ENCODE measurements around the gene PLCB4. TPM values are rescaled to one million over a fixed set of nuclear protein-coding genes. Genes with fewer than 3 reads are reported as not detected.

PLCB4 gene
- total RNA-seq, 2 donors from 2014 or later, result 15.3 to 24.1 TPM

GRCh38 chr20:9024606-9025005, 44.3 kb upstream of the PLCB4 start:
- no peak for ATAC-seq (ENCODE audit: insufficient number of reproducible peaks, low FRiP score, low read depth)
- Histone ChIP-seq H3K36me3 (no peaks in the 10 kb centered on the region), H3K4me3 (no peak overlapping the region), H3K4me1 (ENCODE audit: control insufficient read depth in 1 of 2, low read depth in 2 of 2) (no peaks in the 10 kb centered on the region), H3K27ac (no peak overlapping the region), H3K27me3 (replicated peaks; ENCODE audit: insufficient read depth) (no peaks in the 10 kb centered on the region), H3K9me3 (no peaks in the 10 kb centered on the region)
- DNase-seq (ENCODE audit: low spot score), result no peak
- no peak for TF ChIP-seq CTCF (IDR thresholded peaks at IDR 0.05)

- DNase-seq (ENCODE audit: low spot score), result no peak
- H3K4me1 ChIP-seq (ENCODE audit: control insufficient read depth in 1 of 2, low read depth in 2 of 2), result no peaks in the 10 kb centered on the region
- no peaks in the 10 kb centered on the region for H3K27me3 ChIP-seq (replicated peaks; ENCODE audit: insufficient read depth)
- H3K9me3 ChIP-seq, result no peaks in the 10 kb centered on the region
- no peak overlapping the region for H3K4me3 ChIP-seq
- H3K36me3 ChIP-seq, result no peaks in the 10 kb centered on the region
- no peak overlapping the region for H3K27ac ChIP-seq
- no peak for TF ChIP-seq CTCF (IDR thresholded peaks at IDR 0.05)
- no peak for ATAC-seq (ENCODE audit: insufficient number of reproducible peaks, low FRiP score, low read depth)
Observed at GRCh38 chr20:9025011-9025410, 43.9 kb upstream of the PLCB4 start.

GRCh38 chr20:9025643-9026042, 43.2 kb upstream of the PLCB4 start:
- H3K27ac ChIP-seq, result no peak overlapping the region
- H3K36me3 ChIP-seq, result no peaks in the 10 kb centered on the region
- H3K9me3 ChIP-seq, result no peaks in the 10 kb centered on the region
- no peak for TF ChIP-seq CTCF (IDR thresholded peaks at IDR 0.05)
- ATAC-seq (ENCODE audit: insufficient number of reproducible peaks, low FRiP score, low read depth), result no peak
- DNase-seq (ENCODE audit: low spot score), result no peak
- H3K4me3 ChIP-seq, result no peak overlapping the region
- no peaks in the 10 kb centered on the region for H3K27me3 ChIP-seq (replicated peaks; ENCODE audit: insufficient read depth)
- H3K4me1 ChIP-seq (ENCODE audit: control insufficient read depth in 1 of 2, low read depth in 2 of 2), result no peaks in the 10 kb centered on the region

- no peak for DNase-seq (ENCODE audit: low spot score)
- Histone ChIP-seq H3K27me3 (replicated peaks; ENCODE audit: insufficient read depth) (no peaks in the 10 kb centered on the region), H3K4me1 (ENCODE audit: control insufficient read depth in 1 of 2, low read depth in 2 of 2) (peaks cover 6 to 7% of the 10 kb centered on the region in 2 donors), H3K36me3 (no peaks in the 10 kb centered on the region), H3K9me3 (no peaks in the 10 kb centered on the region), H3K27ac (no peak overlapping the region), H3K4me3 (no peak overlapping the region)
- TF ChIP-seq CTCF (IDR thresholded peaks at IDR 0.05), result no peak
- ATAC-seq (ENCODE audit: insufficient number of reproducible peaks, low FRiP score, low read depth), result no peak
Observed at GRCh38 chr20:9027626-9028025, 41.3 kb upstream of the PLCB4 start.

- ATAC-seq (ENCODE audit: insufficient number of reproducible peaks, low FRiP score, low read depth) (no peak), DNase-seq (ENCODE audit: low spot score) (no peak)
Observed at GRCh38 chr20:9028419-9028818, 40.5 kb upstream of the PLCB4 start.

More at GRCh38 chr20:9028419-9028818, 40.5 kb upstream of the PLCB4 start:
- TF ChIP-seq CTCF (IDR thresholded peaks at IDR 0.05), result no peak
- H3K27me3 ChIP-seq (replicated peaks; ENCODE audit: insufficient read depth), result no peaks in the 10 kb centered on the region
- no peak overlapping the region for H3K4me3 ChIP-seq
- H3K36me3 ChIP-seq, result no peaks in the 10 kb centered on the region
- H3K9me3 ChIP-seq, result no peaks in the 10 kb centered on the region
- peaks cover 6 to 7% of the 10 kb centered on the region in 2 donors for H3K4me1 ChIP-seq (ENCODE audit: control insufficient read depth in 1 of 2, low read depth in 2 of 2)
- H3K27ac ChIP-seq, result no peak overlapping the region

Data from thoracic aorta (tissue), 2 donors.